ENCODE measurements around the gene PROK2. TPM values are rescaled to one million over a fixed set of nuclear protein-coding genes. Genes with fewer than 3 reads are reported as not detected.

Gene PROK2
- total RNA-seq, 2 experiments from 2014 or later, result 1.3 to 1.4 TPM

- CTCF ChIA-PET, result interaction anchor here (0.5 kb wide), 1 partner anchor 534 kb away, joined by 3 read pairs; no protein-coding TSS in a partner anchor
- Histone ChIP-seq H3K4me3 (ENCODE audit: low read length) (no peak overlapping the region), H3K27ac (ENCODE audit: low read depth in 1 of 2, low read length in 2 of 2) (no peak overlapping the region), H3K36me3 (ENCODE audit: insufficient read depth, low read length) (no peaks in the 10 kb centered on the region), H3K9me3 (ENCODE audit: control insufficient read depth in 1 of 2, insufficient read depth in 1 of 2, low read length in 2 of 2) (peaks cover 0 to 3% of the 10 kb centered on the region in 2 experiments), H3K27me3 (ENCODE audit: control insufficient read depth in 1 of 2, insufficient read depth in 2 of 2, low read length in 2 of 2) (no peaks in the 10 kb centered on the region), H3K4me1 (ENCODE audit: insufficient read depth, low read length) (peaks cover 24% of the 10 kb centered on the region)
- H3K4me3 Mint-ChIP-seq, result no peak overlapping the region
- TF ChIP-seq, protein P1, sequence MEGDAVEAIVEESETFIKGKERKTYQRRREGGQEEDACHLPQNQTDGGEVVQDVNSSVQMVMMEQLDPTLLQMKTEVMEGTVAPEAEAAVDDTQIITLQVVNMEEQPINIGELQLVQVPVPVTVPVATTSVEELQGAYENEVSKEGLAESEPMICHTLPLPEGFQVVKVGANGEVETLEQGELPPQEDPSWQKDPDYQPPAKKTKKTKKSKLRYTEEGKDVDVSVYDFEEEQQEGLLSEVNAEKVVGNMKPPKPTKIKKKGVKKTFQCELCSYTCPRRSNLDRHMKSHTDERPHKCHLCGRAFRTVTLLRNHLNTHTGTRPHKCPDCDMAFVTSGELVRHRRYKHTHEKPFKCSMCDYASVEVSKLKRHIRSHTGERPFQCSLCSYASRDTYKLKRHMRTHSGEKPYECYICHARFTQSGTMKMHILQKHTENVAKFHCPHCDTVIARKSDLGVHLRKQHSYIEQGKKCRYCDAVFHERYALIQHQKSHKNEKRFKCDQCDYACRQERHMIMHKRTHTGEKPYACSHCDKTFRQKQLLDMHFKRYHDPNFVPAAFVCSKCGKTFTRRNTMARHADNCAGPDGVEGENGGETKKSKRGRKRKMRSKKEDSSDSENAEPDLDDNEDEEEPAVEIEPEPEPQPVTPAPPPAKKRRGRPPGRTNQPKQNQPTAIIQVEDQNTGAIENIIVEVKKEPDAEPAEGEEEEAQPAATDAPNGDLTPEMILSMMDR (IDR thresholded peaks at IDR 0.05), result no peak
- peaks cover 4% of the 10 kb centered on the region for H3K9me3 Mint-ChIP-seq
- DNase-seq (no peak), ATAC-seq (ENCODE audit: poor library complexity) (no peak)
- H3K36me3 Mint-ChIP-seq (ENCODE audit: low read depth), result no peaks in the 10 kb centered on the region
- H3K4me1 Mint-ChIP-seq (ENCODE audit: low read depth), result peaks cover 32% of the 10 kb centered on the region
- no peak overlapping the region for H3K27ac Mint-ChIP-seq
- POLR2A ChIA-PET, result no interaction called here
- H3K27me3 Mint-ChIP-seq, result no peaks in the 10 kb centered on the region
- intact Hi-C loops (cut with DNase I, micrococcal nuclease), result loop anchor here in 1 of 2 experiments (5.0 kb wide), 1 partner anchor 125 kb away; no protein-coding TSS in a partner anchor
Measured at GRCh38 chr3:71732637-71733036, 52.3 kb downstream of the PROK2 start.

GRCh38 chr3:71728632-71729342, 56.2 kb downstream of the PROK2 start:
- CTCF ChIA-PET, result interaction anchor here (0.7 to 3.4 kb wide), 7 partner anchors 10 to 146 kb away, joined by 3 to 17 read pairs (median 6); no protein-coding TSS in a partner anchor
- Histone ChIP-seq H3K9me3 (ENCODE audit: control insufficient read depth in 1 of 2, insufficient read depth in 1 of 2, low read length in 2 of 2) (no peaks in the 10 kb centered on the region), H3K36me3 (ENCODE audit: insufficient read depth, low read length) (no peaks in the 10 kb centered on the region), H3K27ac (ENCODE audit: low read depth in 1 of 2, low read length in 2 of 2) (no peak overlapping the region), H3K27me3 (ENCODE audit: control insufficient read depth in 1 of 2, insufficient read depth in 2 of 2, low read length in 2 of 2) (no peaks in the 10 kb centered on the region), H3K4me1 (ENCODE audit: insufficient read depth, low read length) (peaks cover 36% of the 10 kb centered on the region), H3K4me3 (ENCODE audit: low read length) (no peak overlapping the region)
- H3K4me3 Mint-ChIP-seq, result peak overlapping the region; percentile 23
- TF ChIP-seq, protein P1 (IDR thresholded peaks at IDR 0.05), result no peak
- no peak for ATAC-seq (ENCODE audit: poor library complexity)
- no peaks in the 10 kb centered on the region for H3K9me3 Mint-ChIP-seq
- DNase-seq, result peak in 3 of 14 experiments; percentile 34 to 65 (median 53)
- peaks cover 54% of the 10 kb centered on the region for H3K4me1 Mint-ChIP-seq (ENCODE audit: low read depth)
- intact Hi-C loops (cut with DNase I, micrococcal nuclease), result loop anchor here in 1 of 2 experiments (2.0 to 10.0 kb wide), 6 partner anchors 16 to 1119 kb away; partner anchors contain the start of genes RYBP and SHQ1
- H3K27ac Mint-ChIP-seq, result peak overlapping the region; percentile 80
- no peaks in the 10 kb centered on the region for H3K27me3 Mint-ChIP-seq
- H3K36me3 Mint-ChIP-seq (ENCODE audit: low read depth), result peaks cover 12% of the 10 kb centered on the region
- POLR2A ChIA-PET, result interaction anchor here (0.8 to 1.8 kb wide), 3 partner anchors 11 to 130 kb away, joined by 3 to 6 read pairs (median 3); no protein-coding TSS in a partner anchor

DNA sequence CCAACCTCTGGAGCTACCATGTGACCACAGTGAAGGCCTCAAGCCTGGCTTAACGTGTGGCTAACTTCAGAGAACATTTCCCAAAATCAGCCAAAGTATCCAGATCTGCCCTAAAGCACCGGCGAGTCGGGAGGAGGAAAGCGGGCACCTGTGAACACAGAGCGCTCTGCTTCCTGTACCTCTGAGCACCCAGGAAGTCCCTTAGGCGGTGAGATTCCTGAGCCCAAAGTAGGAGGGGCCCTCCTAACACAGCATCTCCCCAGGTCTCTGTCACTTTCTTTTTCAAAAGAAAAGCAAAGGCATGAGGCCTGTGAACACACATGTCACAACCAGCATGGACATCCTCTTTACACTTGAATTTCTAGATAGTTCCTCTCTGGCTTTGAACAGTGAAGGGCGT, 58.8 kb downstream of the PROK2 start:
- H3K36me3 ChIP-seq (ENCODE audit: insufficient read depth, low read length), result no peaks in the 10 kb centered on the region
- intact Hi-C loops (cut with DNase I, micrococcal nuclease), result loop anchor here in 1 of 2 experiments (5.0 to 10.0 kb wide), 5 partner anchors 529 to 1121 kb away; partner anchors contain the start of genes RYBP and SHQ1
- peaks cover 27% of the 10 kb centered on the region for H3K36me3 Mint-ChIP-seq (ENCODE audit: low read depth)
- H3K4me3 Mint-ChIP-seq, result peak overlapping the region; percentile 85
- peaks cover 75% of the 10 kb centered on the region for H3K4me1 Mint-ChIP-seq (ENCODE audit: low read depth)
- H3K9me3 ChIP-seq (ENCODE audit: control insufficient read depth in 1 of 2, insufficient read depth in 1 of 2, low read length in 2 of 2), result no peaks in the 10 kb centered on the region
- TF ChIP-seq, protein P1 (IDR thresholded peaks at IDR 0.05), result no peak
- H3K9me3 Mint-ChIP-seq, result no peaks in the 10 kb centered on the region
- DNase-seq (peak in 12 of 14 experiments; percentile 27 to 91 (median 49)), ATAC-seq (ENCODE audit: poor library complexity) (peak; percentile 55)
- peaks cover 56% of the 10 kb centered on the region for H3K4me1 ChIP-seq (ENCODE audit: insufficient read depth, low read length)
- H3K4me3 ChIP-seq (ENCODE audit: low read length), result peak overlapping the region; percentile 80
- POLR2A ChIA-PET, result no interaction called here
- CTCF ChIA-PET, result interaction anchor here (0.7 to 1.4 kb wide), 2 partner anchors 25 to 133 kb away, joined by 3 read pairs; no protein-coding TSS in a partner anchor
- peak overlapping the region; percentile 88 for H3K27ac Mint-ChIP-seq
- H3K27me3 ChIP-seq (ENCODE audit: control insufficient read depth in 1 of 2, insufficient read depth in 2 of 2, low read length in 2 of 2), result no peaks in the 10 kb centered on the region
- H3K27ac ChIP-seq (ENCODE audit: low read depth in 1 of 2, low read length in 2 of 2), result peak overlapping the region; percentile 60 to 84
- no peaks in the 10 kb centered on the region for H3K27me3 Mint-ChIP-seq
